Astrocyte (in vitro differentiated cells and primary cell): ENCODE measurements around the gene CCNK. TPM values are rescaled to one million over a fixed set of nuclear protein-coding genes. Genes with fewer than 3 reads are reported as not detected.

Source experiments
- DNase-seq: peaks from one replicate; pipeline ENCODE4 v3.0.0-alpha.2; 2010; ENCODE audit warnings: low read depth
- FAIRE-seq: peaks from 2 replicates; lab custom pipeline; 2011; peaks lifted over from hg19 to GRCh38; lab: Jason Lieb, UNC
- H2AFZ ChIP-seq: 2 replicates; pipeline ENCODE4 v1.6.0; 2012; ENCODE audit warnings: low read depth, low read length, inconsistent platforms
- H3K27ac ChIP-seq: 2 replicates; pipeline ENCODE4 v1.5.1; 2011; ENCODE audit warnings: low read depth, low read length, inconsistent platforms
- H3K27me3 ChIP-seq: 2 replicates; pipeline ENCODE4 v1.6.0; 2011; ENCODE audit warnings: low read length, inconsistent platforms; ENCODE audit not compliant: insufficient read depth
- H3K36me3 ChIP-seq: 2 replicates; pipeline ENCODE4 v1.5.1; 2011; ENCODE audit warnings: low read length, inconsistent platforms; ENCODE audit not compliant: insufficient read depth
- H3K4me1 ChIP-seq: 2 replicates; pipeline ENCODE4 v1.5.1; 2011; ENCODE audit warnings: low read length, inconsistent platforms; ENCODE audit not compliant: insufficient read depth
- H3K4me2 ChIP-seq: 2 replicates; pipeline ENCODE4 v1.6.0; 2012; ENCODE audit warnings: low read length, inconsistent platforms
- H3K4me3 ChIP-seq: 2 replicates; pipeline ENCODE4 v1.5.1; 2011; ENCODE audit warnings: low read depth, mild to moderate bottlenecking, low read length, inconsistent platforms; ENCODE audit not compliant: insufficient read depth
- H3K79me2 ChIP-seq: 2 replicates; pipeline ENCODE4 v1.6.0; 2012; ENCODE audit warnings: mild to moderate bottlenecking, low read length, inconsistent platforms; ENCODE audit not compliant: insufficient read depth
- H3K9ac ChIP-seq: 2 replicates; pipeline ENCODE4 v1.6.0; 2012; ENCODE audit warnings: mild to moderate bottlenecking, low read length, inconsistent platforms
- H3K9me3 ChIP-seq: 2 replicates; pipeline ENCODE4 v1.5.1; 2012; ENCODE audit warnings: low read depth, mild to moderate bottlenecking, low read length, inconsistent platforms; ENCODE audit not compliant: insufficient read depth
- H4K20me1 ChIP-seq: 2 replicates; pipeline ENCODE4 v1.6.0; 2012; ENCODE audit warnings: low read length, inconsistent platforms; ENCODE audit not compliant: insufficient read depth
- H3K27ac Mint-ChIP-seq: one replicate; pipeline ENCODE4 v1.8.0; 2021; ENCODE audit warnings: mild to moderate bottlenecking, mixed read lengths; ENCODE audit not compliant: unreplicated experiment
- H3K27me3 Mint-ChIP-seq: one replicate; pipeline ENCODE4 v1.8.0; 2021; ENCODE audit warnings: low read depth, mixed read lengths; ENCODE audit not compliant: unreplicated experiment
- H3K36me3 Mint-ChIP-seq: one replicate; pipeline ENCODE4 v1.8.0; 2021; ENCODE audit warnings: low read depth, mixed read lengths; ENCODE audit not compliant: unreplicated experiment
- H3K4me1 Mint-ChIP-seq: one replicate; pipeline ENCODE4 v1.8.0; 2021; ENCODE audit warnings: low read depth, mixed read lengths; ENCODE audit not compliant: unreplicated experiment
- H3K4me3 Mint-ChIP-seq: one replicate; pipeline ENCODE4 v1.8.0; 2021; ENCODE audit warnings: mild to moderate bottlenecking, moderate library complexity, mixed read lengths; ENCODE audit not compliant: unreplicated experiment
- H3K9me3 Mint-ChIP-seq: one replicate; pipeline ENCODE4 v1.8.0; 2021; ENCODE audit warnings: mild to moderate bottlenecking, mixed read lengths; ENCODE audit not compliant: unreplicated experiment
- CTCF ChIP-seq: IDR thresholded peaks from 2 replicates; pipeline ENCODE4 v1.5.1; 2011; ENCODE audit warnings: low read depth, mild to moderate bottlenecking, inconsistent platforms, low read length, moderate library complexity; ENCODE audit not compliant: insufficient read depth
- EZH2 ChIP-seq: IDR thresholded peaks from 2 replicates; pipeline ENCODE4 v1.6.1; 2012; ENCODE audit warnings: mild to moderate bottlenecking, low read length, inconsistent platforms; ENCODE audit not compliant: insufficient read depth
- total RNA-seq: library from RNA; stranded (reverse); gene quantifications from 2 replicates; pipeline ENCODE4 v1.2.1, GENCODE V29; 2021

Gene CCNK
- total RNA-seq, 1 donor from 2014 or later: 121 TPM

- Histone ChIP-seq H3K27ac (no peak overlapping the region), H2AFZ (no peak overlapping the region), H3K27me3 (no peaks in the 10 kb centered on the region), H3K4me3 (no peak overlapping the region), H4K20me1 (peaks cover 84% of the 10 kb centered on the region), H3K9me3 (no peaks in the 10 kb centered on the region), H3K36me3 (no peaks in the 10 kb centered on the region), H3K79me2 (peaks cover 91% of the 10 kb centered on the region), H3K4me1 (peaks cover 5% of the 10 kb centered on the region), H3K9ac (no peak overlapping the region), H3K4me2 (no peak overlapping the region)
- no peak for TF ChIP-seq EZH2
- TF ChIP-seq CTCF: no peak
- Mint-ChIP-seq H3K4me1 (peaks cover 36% of the 10 kb centered on the region), H3K27ac (peak overlapping the region; percentile 2), H3K27me3 (no peaks in the 10 kb centered on the region), H3K9me3 (no peaks in the 10 kb centered on the region), H3K4me3 (peak overlapping the region; percentile 98), H3K36me3 (no peaks in the 10 kb centered on the region)
- DNase-seq (no peak), FAIRE-seq (no peak)
Measured at GRCh38 chr14:99484106-99484505, 2.9 kb downstream of the CCNK start.

GRCh38 chr14:99497341-99497740 is 16.1 kb downstream of the CCNK start:
- peaks cover 67% of the 10 kb centered on the region for H4K20me1 ChIP-seq
- H3K4me1 Mint-ChIP-seq: no peaks in the 10 kb centered on the region
- no peak overlapping the region for H3K27ac ChIP-seq
- no peaks in the 10 kb centered on the region for H3K9me3 Mint-ChIP-seq
- H3K9ac ChIP-seq: no peak overlapping the region
- H3K36me3 Mint-ChIP-seq: peaks cover 16% of the 10 kb centered on the region
- H3K4me1 ChIP-seq: no peaks in the 10 kb centered on the region
- no peaks in the 10 kb centered on the region for H3K27me3 Mint-ChIP-seq
- no peaks in the 10 kb centered on the region for H3K27me3 ChIP-seq
- no peaks in the 10 kb centered on the region for H3K9me3 ChIP-seq
- H2AFZ ChIP-seq: no peak overlapping the region
- H3K4me2 ChIP-seq: no peak overlapping the region
- no peak overlapping the region for H3K27ac Mint-ChIP-seq
- FAIRE-seq (no peak), DNase-seq (no peak)
- peaks cover 55% of the 10 kb centered on the region for H3K36me3 ChIP-seq
- H3K4me3 ChIP-seq: no peak overlapping the region
- H3K79me2 ChIP-seq: peaks cover 37% of the 10 kb centered on the region
- peak overlapping the region; percentile 51 for H3K4me3 Mint-ChIP-seq
- TF ChIP-seq CTCF (no peak), EZH2 (no peak)

GRCh38 chr14:99497894-99498293 is 16.7 kb downstream of the CCNK start:
- FAIRE-seq (no peak), DNase-seq (no peak)
- Histone ChIP-seq H3K4me2 (no peak overlapping the region), H3K9me3 (no peaks in the 10 kb centered on the region), H3K4me1 (no peaks in the 10 kb centered on the region), H3K9ac (no peak overlapping the region), H3K27ac (no peak overlapping the region), H3K79me2 (peaks cover 31% of the 10 kb centered on the region), H3K4me3 (no peak overlapping the region), H3K27me3 (no peaks in the 10 kb centered on the region), H2AFZ (no peak overlapping the region), H4K20me1 (peaks cover 64% of the 10 kb centered on the region), H3K36me3 (peaks cover 56% of the 10 kb centered on the region)
- Mint-ChIP-seq H3K4me3 (no peak overlapping the region), H3K27ac (no peak overlapping the region), H3K9me3 (no peaks in the 10 kb centered on the region), H3K36me3 (peaks cover 15% of the 10 kb centered on the region), H3K4me1 (no peaks in the 10 kb centered on the region), H3K27me3 (no peaks in the 10 kb centered on the region)
- TF ChIP-seq EZH2 (no peak), CTCF (no peak)
